Subcutaneous abdominal adipose tissue (tissue), 5 donors: Measurements from ENCODE around the gene PLXNA4.

ENCODE experiments used
- H3K27ac ChIP-seq: one replicate; pipeline ENCODE4 v1.7.0; 2013; ENCODE audit warnings: low read depth, mild to moderate bottlenecking, inconsistent platforms, low read length, moderate library complexity
- H3K27me3 ChIP-seq, 5 donors: one replicate each; pipeline ENCODE4 v1.7.0; 2013; ENCODE audit warnings: low read length in 5 of 5, inconsistent platforms in 1 of 5; ENCODE audit not compliant: control insufficient read depth in 5 of 5, insufficient read depth in 4 of 5
- H3K36me3 ChIP-seq, 5 donors: one replicate each; pipeline ENCODE4 v1.7.0; 2013; ENCODE audit warnings: low read length in 5 of 5; ENCODE audit not compliant: control insufficient read depth in 5 of 5, insufficient read depth in 5 of 5
- H3K4me1 ChIP-seq, 5 donors: one replicate each; pipeline ENCODE4 v1.7.0; 2013; ENCODE audit warnings: low read length in 5 of 5, mild to moderate bottlenecking in 3 of 5, moderate library complexity in 1 of 5; ENCODE audit not compliant: control insufficient read depth in 5 of 5, insufficient read depth in 5 of 5
- H3K4me3 ChIP-seq, 5 donors: one replicate each; pipeline ENCODE4 v1.7.0; 2013; ENCODE audit warnings: low read length in 5 of 5, low read depth in 1 of 5
- H3K9ac ChIP-seq, 5 donors: one replicate each; pipeline ENCODE4 v1.7.0; 2013; ENCODE audit warnings: low read length in 5 of 5, mild to moderate bottlenecking in 4 of 5, moderate library complexity in 3 of 5
- H3K9me3 ChIP-seq, 5 donors: one replicate each; pipeline ENCODE4 v1.7.0; 2013; ENCODE audit warnings: low read length in 5 of 5; ENCODE audit not compliant: control insufficient read depth in 5 of 5
- donor health status: healthy.
- donor health status: healthy.
- donor health status: healthy.
- donor health status: healthy.
- donor health status: healthy.

The PLXNA4 gene

DNA sequence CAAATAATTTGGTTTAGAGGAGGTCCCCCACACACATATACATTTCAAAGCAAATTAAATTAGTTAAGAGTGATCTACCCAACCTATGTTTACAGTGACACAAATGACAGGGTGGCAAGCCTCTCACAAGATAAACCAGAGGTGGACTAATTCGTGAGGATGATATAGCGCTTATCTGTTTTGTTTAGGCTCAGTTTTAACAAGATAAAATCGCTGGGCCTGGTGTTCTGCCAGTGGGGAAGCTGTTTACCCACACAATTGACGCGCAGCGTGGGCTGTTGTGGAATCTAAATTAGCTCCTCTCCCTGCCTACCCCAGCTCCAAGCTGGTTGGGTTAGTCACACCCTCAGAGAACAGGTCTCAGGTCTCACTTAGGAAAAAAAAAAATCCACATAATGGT is 16.7 kb upstream of the PLXNA4 start:
- H3K9me3 ChIP-seq = no peaks in the 10 kb centered on the region

GRCh38 chr7:132592231-132592920 is 16.1 kb upstream of the PLXNA4 start:
- no peak overlapping the region for H3K4me3 ChIP-seq
- no peak overlapping the region for H3K9ac ChIP-seq
- H3K9me3 ChIP-seq = no peaks in the 10 kb centered on the region
- peaks cover 0 to 9% (median 5%) of the 10 kb centered on the region in 5 donors for H3K27me3 ChIP-seq
- H3K27ac ChIP-seq = no peak overlapping the region
- no peaks in the 10 kb centered on the region for H3K36me3 ChIP-seq
- H3K4me1 ChIP-seq = no peaks in the 10 kb centered on the region

More for the DNA sequence above, 16.7 kb upstream of the PLXNA4 start:
- Histone ChIP-seq H3K4me3 (no peak overlapping the region), H3K4me1 (no peaks in the 10 kb centered on the region), H3K9ac (no peak overlapping the region), H3K36me3 (no peaks in the 10 kb centered on the region), H3K27ac (no peak overlapping the region), H3K27me3 (peaks cover 0 to 9% (median 2%) of the 10 kb centered on the region in 5 donors)

GRCh38 chr7:132590162-132590561 is 13.9 kb upstream of the PLXNA4 start:
- Histone ChIP-seq H3K9me3 (no peaks in the 10 kb centered on the region), H3K4me3 (no peak overlapping the region), H3K9ac (no peak overlapping the region), H3K36me3 (no peaks in the 10 kb centered on the region), H3K27ac (no peak overlapping the region), H3K27me3 (peaks cover 0 to 9% (median 5%) of the 10 kb centered on the region in 5 donors), H3K4me1 (no peaks in the 10 kb centered on the region)

- no peaks in the 10 kb centered on the region for H3K9me3 ChIP-seq
- peaks cover 0 to 7% (median 0%) of the 10 kb centered on the region in 5 donors for H3K27me3 ChIP-seq
- H3K4me3 ChIP-seq = no peak overlapping the region
- no peaks in the 10 kb centered on the region for H3K36me3 ChIP-seq
- no peak overlapping the region for H3K27ac ChIP-seq
- no peaks in the 10 kb centered on the region for H3K4me1 ChIP-seq
- H3K9ac ChIP-seq = no peak overlapping the region
Measured at GRCh38 chr7:132588596-132588995, 12.3 kb upstream of the PLXNA4 start.

DNA sequence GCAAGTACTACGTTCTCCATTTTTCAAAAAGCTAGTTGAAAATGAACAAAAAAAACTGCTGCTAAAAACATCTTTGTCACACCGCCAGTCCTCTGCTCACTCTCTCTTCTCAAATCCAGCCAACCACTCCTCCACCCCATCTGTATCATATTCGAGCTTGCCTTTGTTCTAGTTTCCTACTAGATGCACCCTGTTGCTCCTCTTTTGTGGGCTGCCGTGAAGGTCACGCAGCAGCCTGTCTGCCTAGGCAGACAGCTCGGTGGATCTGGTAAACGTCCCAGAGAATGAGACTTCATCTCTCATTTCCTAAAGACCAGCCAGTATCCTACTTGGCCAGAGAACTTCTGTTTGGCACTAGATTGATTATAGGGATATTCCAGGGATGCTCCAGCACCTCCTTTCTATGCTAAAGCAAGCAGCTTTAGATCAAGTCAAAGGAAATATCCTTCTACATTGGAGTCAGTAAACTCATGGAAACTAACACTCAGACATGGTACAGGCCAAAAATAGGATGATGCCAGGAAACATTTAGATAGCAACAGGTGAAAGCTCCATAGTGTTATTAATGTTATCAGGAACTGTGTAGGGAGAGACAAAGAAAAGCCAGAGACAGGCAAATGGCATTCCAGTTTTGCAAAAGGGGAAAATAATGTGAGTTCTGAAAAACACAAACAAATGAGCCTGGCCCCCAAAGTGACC is 8.7 kb upstream of the PLXNA4 start:
- no peak overlapping the region for H3K9ac ChIP-seq
- no peaks in the 10 kb centered on the region for H3K9me3 ChIP-seq
- H3K4me3 ChIP-seq = no peak overlapping the region

DNA sequence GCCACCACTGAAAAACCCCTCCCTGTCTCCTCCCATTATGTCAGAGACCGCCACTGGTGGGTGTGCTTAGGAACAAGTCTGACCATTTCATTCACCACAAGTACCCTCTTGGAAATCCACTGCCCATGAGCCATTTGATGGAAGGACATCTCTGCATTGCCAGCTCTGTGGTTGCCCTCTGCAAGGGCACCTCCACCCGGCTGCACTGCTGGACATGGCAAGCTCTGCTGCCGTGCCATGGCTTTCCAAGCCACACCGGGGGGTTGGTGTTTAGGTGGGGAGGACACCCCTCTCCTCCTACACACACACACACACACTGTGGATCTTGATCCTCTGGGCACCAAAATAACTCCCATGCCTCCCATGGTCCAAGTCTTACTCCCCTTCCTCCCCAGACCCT is 5.2 kb upstream of the PLXNA4 start:
- no peaks in the 10 kb centered on the region for H3K9me3 ChIP-seq
- peaks cover 0 to 10% (median 0%) of the 10 kb centered on the region in 5 donors for H3K27me3 ChIP-seq
- peaks cover 0 to 11% (median 2%) of the 10 kb centered on the region in 5 donors for H3K4me1 ChIP-seq
- no peak overlapping the region for H3K4me3 ChIP-seq
- no peak overlapping the region for H3K9ac ChIP-seq
- no peak overlapping the region for H3K27ac ChIP-seq
- no peaks in the 10 kb centered on the region for H3K36me3 ChIP-seq

More for the DNA sequence above, 8.7 kb upstream of the PLXNA4 start:
- no peaks in the 10 kb centered on the region for H3K36me3 ChIP-seq
- no peak overlapping the region for H3K27ac ChIP-seq
- H3K4me1 ChIP-seq = peaks cover 0 to 4% (median 0%) of the 10 kb centered on the region in 5 donors
- H3K27me3 ChIP-seq = peaks cover 0 to 6% (median 0%) of the 10 kb centered on the region in 5 donors

DNA sequence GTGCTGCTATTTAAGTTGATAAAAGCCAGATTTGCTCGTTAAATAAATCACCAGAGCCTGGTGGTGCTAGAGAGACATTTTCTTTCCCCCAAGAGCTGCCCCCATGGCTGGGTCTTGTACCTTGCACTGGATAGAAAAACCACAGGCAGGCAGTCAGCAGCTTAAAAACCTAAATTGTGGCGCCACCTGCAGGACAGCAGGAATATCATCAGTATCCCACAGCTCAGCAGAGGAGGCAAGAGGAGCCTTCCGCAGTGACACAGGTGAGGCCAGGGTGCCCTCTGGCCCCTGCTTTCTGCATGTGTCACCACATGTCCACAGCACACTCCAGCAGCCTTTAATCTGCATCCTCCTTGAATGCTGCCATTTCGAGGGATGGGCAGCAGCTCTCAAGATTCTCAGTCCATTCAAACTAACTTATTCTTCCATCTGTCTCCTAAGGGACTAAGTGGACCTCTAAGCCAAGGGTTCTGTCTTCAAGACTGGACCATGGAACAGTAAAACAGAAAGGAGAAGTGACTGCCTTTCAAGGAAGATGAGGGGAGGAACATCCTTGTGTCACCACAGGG is 4.5 kb upstream of the PLXNA4 start:
- Histone ChIP-seq H3K4me3 (no peak overlapping the region), H3K36me3 (no peaks in the 10 kb centered on the region), H3K4me1 (peaks cover 0 to 15% (median 8%) of the 10 kb centered on the region in 5 donors), H3K27me3 (peaks cover 0 to 13% (median 1%) of the 10 kb centered on the region in 5 donors), H3K27ac (no peak overlapping the region), H3K9ac (no peak overlapping the region), H3K9me3 (no peaks in the 10 kb centered on the region)

- H3K27ac ChIP-seq = no peak overlapping the region
- H3K4me3 ChIP-seq = no peak overlapping the region
- no peaks in the 10 kb centered on the region for H3K36me3 ChIP-seq
- H3K9ac ChIP-seq = no peak overlapping the region
- no peaks in the 10 kb centered on the region for H3K9me3 ChIP-seq
- peaks cover 0 to 20% (median 14%) of the 10 kb centered on the region in 5 donors for H3K4me1 ChIP-seq
- peaks cover 0 to 18% (median 4%) of the 10 kb centered on the region in 5 donors for H3K27me3 ChIP-seq
Measured at GRCh38 chr7:132580277-132580676, 4.0 kb upstream of the PLXNA4 start.

- Histone ChIP-seq H3K36me3 (no peaks in the 10 kb centered on the region), H3K9me3 (no peaks in the 10 kb centered on the region), H3K9ac (no peak overlapping the region), H3K27me3 (peaks cover 0 to 22% (median 10%) of the 10 kb centered on the region in 5 donors), H3K4me3 (no peak overlapping the region), H3K27ac (no peak overlapping the region), H3K4me1 (peaks cover 0 to 29% (median 23%) of the 10 kb centered on the region in 5 donors)
Measured at GRCh38 chr7:132579260-132579899, 3.1 kb upstream of the PLXNA4 start.
